ENCODE results near the gene CCDC15.

GRCh38 chr11:125020342-125020741, 66.3 kb downstream of the CCDC15 start:
- TF ChIP-seq CTCF (IDR thresholded peaks at IDR 0.05) (no peak), EZH2 (IDR thresholded peaks at IDR 0.05; ENCODE audit: borderline replicate concordance, insufficient read depth, low read depth, low read length, poor library complexity, severe bottlenecking) (no peak)

Data from B cell (primary cell).